Measurements from ENCODE around the gene AVL9.
"Not testable (repeated sequence)": the region's sequence is repeated elsewhere in the genome, so short reads cannot be mapped to it uniquely, and the experiment has no call there.

AVL9 gene

GRCh38 chr7:32592701-32593100, 97.4 kb downstream of the AVL9 start:
- no peak for DNase-seq

DNA sequence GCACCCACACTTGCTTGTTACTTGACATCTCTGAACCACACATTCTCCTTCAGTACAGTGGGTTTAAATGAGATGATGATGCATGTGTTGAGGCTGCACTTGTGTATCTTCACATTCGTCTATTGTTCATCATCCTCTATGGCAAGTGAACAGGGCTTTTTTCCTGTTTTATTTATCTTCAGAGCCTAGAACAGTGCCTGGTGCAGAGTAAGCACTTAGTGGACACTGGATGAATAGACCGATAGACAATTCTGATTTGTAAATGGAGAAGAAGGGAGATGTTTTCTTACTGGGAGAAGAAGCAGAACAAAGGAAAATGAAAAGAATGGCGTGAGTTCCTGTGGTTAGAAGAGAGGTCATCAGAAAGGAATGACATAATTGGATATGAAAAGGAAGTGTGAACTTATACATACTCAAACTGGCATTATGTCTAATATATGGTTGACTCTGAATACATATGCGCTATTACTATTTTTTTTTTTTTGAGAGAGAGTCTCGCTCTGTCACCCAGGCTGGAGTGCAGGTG, 99.7 kb downstream of the AVL9 start:
- no peak for DNase-seq

DNA sequence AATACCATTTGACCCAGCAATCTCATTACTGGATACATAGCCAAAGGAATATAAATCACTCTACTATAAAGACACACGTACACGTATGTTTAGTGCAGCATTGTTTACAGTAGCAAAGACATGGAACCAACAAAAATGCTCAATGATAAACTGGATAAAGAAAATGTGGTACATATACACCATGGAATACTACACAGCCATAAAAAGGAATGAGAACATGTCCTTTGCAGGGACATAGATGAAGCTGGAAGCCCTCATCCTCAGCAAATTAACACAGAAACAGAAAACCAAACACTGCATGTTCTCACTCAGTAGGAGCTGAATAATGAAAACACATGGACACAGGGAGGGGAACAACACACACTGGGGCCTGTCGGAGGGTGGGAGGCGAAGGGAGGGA, 105.9 kb downstream of the AVL9 start:
- not testable (repeated sequence) for DNase-seq

DNA sequence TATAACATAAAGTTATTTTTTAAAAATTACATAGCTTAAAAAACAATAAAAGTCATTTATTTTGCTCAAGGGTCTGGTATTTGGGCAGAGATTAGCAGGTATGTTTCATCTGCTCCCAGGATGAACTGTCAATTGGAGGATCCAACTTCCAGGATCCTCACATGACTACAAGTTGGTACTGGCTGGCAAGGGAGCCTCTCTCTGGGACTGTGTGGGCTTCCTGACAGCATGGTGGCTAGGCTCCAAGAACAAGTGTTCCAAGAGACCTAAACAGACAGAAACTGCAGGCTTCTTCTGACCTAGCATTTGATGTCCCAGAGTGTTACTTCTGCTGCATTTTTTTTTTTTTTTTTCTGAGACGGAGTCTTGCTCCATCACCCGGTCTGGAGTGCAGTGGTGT, 107.2 kb downstream of the AVL9 start:
- DNase-seq: no peak

- DNase-seq: not testable (repeated sequence)
Observed at GRCh38 chr7:32603492-32603891, 108.2 kb downstream of the AVL9 start.

GRCh38 chr7:32604047-32604446, 108.8 kb downstream of the AVL9 start:
- DNase-seq: not testable (repeated sequence)

DNA sequence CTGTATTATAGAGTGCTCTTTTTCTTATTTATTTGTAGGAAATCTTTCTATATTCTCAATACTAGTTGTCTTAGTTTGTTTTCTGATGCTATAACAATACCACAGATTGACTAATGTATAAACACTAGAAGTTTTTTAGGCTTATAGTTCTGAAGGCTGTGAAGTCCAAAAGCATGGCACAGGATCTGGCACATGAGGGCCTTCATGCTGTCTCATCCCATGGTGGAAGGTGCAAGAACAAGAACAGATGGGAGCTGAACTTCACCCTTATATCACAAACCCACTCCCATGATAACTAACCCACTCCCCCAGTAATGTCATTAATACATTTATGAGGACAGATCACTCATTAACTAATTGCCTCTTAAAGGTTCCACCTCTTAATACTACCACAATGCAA, 109.7 kb downstream of the AVL9 start:
- DNase-seq: no peak

GRCh38 chr7:32609463-32609862, 114.2 kb downstream of the AVL9 start:
- no peak for DNase-seq

DNA sequence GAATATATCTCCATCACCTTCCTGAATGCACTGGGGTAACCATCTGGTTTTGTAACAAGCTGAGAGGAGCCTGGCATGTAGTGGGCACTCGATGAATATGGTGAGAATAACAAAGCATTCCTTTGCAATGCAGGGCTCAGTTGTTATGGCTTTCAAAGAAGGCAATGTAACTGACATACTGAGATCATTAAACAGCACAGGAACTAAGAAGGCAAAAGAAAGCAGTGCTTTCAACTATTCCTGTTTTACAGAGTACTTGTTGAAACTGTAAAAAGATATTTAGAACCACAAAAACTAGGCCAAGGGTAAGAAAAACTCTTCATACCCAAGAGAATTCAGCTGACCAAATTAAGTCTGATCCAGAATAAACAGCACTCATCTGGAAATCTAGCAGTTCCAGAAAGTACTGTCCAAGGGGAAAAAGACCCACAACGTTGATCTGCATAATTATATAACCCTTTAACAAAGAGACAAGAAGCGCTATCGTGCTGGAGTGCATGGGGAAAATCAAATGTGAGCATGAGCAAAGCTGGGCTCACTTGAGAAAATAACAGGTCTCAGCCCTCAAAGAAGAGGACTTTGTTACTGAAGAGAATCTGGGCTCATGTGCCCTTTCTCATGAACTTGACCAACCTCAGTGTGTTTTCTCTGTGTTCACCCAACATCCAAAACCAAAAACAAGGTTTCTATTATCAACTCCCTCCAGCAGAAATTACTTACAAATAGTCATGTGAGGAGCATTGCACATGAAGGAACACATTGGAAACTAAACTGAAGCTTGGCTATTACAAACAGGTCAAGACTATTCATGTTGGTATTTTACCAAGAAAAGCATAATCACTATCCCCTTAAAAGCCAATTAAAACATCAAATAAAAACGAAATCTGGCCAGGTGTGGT, 116.2 kb downstream of the AVL9 start:
- no peak for DNase-seq

- DNase-seq: no peak
Observed at GRCh38 chr7:32616625-32617024, 121.3 kb downstream of the AVL9 start.

DNA sequence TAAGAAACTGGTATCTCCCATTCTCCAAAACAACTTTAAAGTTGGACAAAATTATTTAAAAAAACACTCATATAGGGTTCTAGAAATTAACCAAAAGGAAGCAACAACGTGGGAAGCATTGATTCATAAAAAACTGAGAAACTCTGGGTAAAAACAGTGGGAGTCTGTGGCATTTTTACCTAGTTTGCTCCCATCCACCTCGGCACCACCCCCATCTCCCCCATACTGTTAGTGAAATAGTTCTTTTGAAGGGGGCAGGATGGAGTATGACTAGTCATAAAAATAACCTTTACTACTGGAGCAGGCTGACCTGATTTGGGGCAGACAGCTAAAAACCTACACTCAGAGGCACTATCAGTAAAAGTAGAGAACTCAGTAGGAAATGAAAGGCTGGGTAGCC, 123.2 kb downstream of the AVL9 start:
- DNase-seq: no peak

- no peak for DNase-seq
Observed at GRCh38 chr7:32618987-32619386, 123.7 kb downstream of the AVL9 start.

- DNase-seq: not testable (repeated sequence)
Observed at GRCh38 chr7:32619416-32619815, 124.1 kb downstream of the AVL9 start.

GRCh38 chr7:32631021-32631420, 135.7 kb downstream of the AVL9 start:
- DNase-seq: no peak

DNA sequence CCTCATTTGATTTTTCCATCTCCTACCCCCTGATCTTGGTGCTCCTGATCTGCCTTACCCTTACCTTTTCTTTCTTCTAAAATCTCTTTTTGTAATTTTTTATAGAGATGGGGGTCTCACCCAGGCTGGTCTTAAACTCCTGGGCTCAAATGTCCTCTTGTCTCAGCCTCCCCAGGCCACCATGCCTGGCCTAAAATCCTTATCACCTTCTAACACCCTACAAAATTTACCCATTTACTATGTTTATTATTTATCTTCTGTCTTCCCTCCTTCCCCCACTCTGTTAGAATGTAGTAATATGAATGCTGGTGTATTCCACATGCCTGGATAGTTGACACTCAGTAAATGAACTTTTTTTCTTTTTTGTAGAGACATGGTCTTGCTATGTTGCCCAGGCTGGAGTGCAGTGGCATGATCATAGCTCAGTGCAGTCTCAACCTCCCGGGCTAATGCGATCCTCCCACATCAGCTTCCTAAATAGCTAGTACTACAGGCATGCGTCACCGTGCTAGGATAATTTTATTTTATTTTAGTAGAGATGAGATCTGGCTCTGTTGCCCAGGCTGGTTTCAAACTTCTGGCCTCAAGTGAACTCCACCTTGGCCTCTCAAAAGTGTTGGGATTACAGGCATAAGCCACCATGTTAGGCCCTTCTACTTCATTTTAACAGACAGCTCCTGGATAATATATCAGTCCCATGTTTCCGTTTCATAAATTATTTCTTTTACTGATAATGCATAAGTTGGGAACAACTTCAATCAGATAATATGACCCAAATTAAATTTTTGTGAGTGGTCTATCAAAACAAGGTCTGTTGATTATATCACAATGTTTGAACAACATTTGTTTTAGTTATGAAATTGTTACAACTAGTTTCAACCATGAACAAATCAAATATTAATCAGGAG, 136.6 kb downstream of the AVL9 start:
- not testable (repeated sequence) for DNase-seq

DNA sequence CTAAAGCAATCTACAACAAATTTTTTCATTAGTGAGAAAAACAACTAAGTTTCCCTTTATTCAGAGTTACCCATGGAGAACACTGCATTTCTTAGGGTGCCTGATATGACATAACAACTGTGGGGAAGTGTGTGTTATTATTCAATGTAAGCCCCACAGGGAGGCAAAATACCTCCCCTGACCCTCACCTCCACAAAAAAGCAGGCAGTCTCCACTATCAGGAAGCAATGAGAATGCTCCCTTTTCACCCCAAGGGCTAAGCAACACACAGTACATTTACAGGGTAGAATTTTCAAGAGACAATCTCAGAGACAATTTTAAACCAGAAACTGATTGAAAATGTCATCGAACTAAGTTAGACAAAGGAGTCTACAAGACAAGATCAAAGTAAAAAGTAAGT, 138.2 kb downstream of the AVL9 start:
- DNase-seq: not testable (repeated sequence)

DNA sequence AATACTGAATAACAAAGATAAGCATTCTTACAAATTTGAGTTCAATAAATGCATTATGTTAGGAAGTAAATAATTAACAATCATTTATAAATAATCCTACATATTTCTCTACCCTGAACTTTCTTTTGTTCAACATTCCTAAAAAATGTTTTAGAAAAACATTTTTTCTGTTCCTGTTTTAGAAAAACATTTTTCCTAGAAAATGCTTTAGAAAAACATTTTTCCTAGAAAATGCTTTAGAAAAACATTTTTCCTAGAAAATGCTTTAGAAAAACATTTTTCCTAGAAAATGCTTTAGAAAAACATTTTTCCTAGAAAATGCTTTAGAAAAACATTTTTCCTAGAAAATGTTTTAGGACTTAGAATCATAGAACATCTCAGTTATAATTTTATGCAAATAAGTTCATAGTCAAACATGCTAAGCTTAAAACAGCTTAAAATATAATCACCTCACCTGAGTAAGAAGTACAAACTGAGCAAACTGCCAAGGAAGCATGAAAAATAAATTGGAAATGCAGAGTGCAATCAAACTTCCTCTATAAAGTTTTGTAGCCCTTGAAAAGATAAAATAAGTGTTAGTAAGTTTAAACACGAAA, 139.6 kb downstream of the AVL9 start:
- DNase-seq: not testable (repeated sequence)

DNA sequence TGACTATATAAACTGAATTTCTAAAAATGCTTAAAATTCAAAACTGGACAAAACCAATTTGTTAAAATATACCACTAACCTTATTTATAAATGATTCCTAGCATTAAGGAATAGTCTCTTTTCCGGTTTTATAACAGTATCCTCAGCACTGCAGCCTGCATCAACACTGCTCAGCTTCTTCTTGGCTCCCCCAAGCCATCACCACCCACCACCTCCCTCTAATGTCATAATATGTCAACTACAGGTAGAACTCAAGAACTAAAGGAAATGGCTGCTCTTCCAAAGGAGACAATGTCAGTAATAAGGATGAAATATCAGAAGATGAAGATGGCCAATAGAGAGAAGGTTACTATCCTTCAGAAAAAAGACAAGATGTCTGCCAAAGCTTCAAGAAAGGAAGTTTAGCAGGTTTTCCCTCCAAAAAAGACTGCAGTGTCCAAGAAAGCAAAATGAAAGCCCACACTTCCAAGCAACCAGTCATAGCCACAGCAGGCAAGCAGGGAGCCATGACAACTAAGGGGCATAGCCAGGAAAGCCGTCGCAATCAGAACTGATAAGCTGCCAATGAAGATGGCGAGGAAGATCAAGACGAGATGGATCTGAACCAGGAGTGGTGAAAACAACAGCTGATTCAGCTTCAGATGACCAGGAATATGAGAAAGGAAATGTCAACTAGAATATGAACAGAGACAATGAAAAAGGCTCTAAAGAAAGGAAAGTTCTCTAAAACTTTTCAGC, 141.6 kb downstream of the AVL9 start:
- not testable (repeated sequence) for DNase-seq

- DNase-seq: not testable (repeated sequence)
Observed at GRCh38 chr7:32637611-32638010, 142.3 kb downstream of the AVL9 start.
